ENCODE results near the gene TMEM120A.

GRCh38 chr7:75995996-75996395, 1.6 kb upstream of the TMEM120A start:
- TF ChIP-seq, protein P1, sequence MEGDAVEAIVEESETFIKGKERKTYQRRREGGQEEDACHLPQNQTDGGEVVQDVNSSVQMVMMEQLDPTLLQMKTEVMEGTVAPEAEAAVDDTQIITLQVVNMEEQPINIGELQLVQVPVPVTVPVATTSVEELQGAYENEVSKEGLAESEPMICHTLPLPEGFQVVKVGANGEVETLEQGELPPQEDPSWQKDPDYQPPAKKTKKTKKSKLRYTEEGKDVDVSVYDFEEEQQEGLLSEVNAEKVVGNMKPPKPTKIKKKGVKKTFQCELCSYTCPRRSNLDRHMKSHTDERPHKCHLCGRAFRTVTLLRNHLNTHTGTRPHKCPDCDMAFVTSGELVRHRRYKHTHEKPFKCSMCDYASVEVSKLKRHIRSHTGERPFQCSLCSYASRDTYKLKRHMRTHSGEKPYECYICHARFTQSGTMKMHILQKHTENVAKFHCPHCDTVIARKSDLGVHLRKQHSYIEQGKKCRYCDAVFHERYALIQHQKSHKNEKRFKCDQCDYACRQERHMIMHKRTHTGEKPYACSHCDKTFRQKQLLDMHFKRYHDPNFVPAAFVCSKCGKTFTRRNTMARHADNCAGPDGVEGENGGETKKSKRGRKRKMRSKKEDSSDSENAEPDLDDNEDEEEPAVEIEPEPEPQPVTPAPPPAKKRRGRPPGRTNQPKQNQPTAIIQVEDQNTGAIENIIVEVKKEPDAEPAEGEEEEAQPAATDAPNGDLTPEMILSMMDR (IDR thresholded peaks at IDR 0.05): no peak
- TF ChIP-seq POLR2AphosphoS5 (IDR thresholded peaks at IDR 0.05): no peak
